HT-29 (cell line): Measurements from ENCODE around the gene NXPH1. TPM values are rescaled to one million over a fixed set of nuclear protein-coding genes. Genes with fewer than 3 reads are reported as not detected.
A peak's percentile ranks its signal among the peaks of the same experiment; 100 is the strongest.

Experiments used
- DNase-seq: peaks from one replicate; pipeline ENCODE4 v3.0.0-alpha.2; 2015; ENCODE audit warnings: low spot score
- total RNA-seq: library from RNA; depleted of rRNA; stranded (reverse); fragments of >200 nt; shearing (Covaris generic); gene quantifications from 2 replicates; pipeline ENCODE4 v1.2.3, GENCODE V29; 2014

NXPH1 gene
- total RNA-seq, 1 experiment from 2014 or later = not detected

DNA sequence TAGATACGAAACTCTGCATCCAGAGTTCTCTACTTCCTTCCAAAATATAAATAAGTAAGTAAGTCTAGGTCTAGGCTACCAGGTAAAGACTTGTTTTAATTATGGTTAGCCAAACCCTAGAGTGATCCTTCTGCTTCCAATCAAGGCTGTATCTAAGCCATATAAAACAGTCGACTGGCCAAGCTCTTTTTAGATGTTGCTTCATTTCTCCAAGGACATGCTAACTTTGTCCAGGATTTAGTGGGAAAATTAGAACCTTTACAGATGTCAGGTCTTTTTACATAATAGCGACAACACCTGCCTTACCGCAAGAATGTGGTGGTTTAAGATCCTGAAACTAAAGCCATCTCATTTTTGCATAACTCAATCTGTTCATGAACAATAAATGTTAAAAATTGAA lies 156.8 kb downstream of the NXPH1 start:
- DNase-seq = no peak

DNA sequence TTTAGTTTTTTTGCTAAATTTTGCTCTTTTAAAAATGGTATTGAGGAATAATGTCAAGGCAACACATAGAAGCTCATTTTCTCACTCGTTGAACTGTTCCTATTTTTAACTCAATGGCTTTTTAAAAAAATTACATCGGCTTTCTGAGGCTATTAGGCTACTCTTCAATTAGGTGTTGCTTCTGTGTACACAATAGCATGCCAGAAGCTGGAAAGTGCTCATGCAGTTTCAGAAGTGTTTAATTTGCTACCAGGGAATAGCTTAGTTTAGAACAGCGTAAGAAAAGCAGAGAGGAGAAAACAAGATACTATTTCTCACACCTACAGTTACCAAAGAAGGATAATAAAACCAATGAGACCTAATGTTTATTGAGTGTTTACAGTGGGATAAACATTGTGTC lies 157.4 kb downstream of the NXPH1 start:
- DNase-seq = no peak

- no peak for DNase-seq
Measured at GRCh38 chr7:8591289-8591688, 157.9 kb downstream of the NXPH1 start.

- DNase-seq = no peak
Measured at GRCh38 chr7:8592167-8592566, 158.8 kb downstream of the NXPH1 start.

DNA sequence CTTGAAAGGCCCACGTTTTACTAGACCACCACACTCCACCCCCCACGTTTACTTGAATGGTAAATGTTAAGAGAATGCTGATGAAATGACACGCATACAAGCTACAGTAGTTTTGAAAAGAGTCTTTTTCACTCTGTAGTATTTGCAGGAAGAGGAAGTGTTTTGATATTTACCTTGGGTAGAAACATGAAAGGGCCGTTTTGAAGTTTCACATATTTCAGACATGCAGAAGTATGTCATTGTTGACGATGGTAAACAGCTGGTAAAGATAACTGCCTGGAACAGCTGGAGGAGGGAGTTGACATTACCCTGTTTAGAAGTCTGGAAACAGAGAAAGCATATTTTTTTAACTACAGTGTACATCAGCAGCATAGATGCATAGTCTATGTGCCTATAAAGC lies 160.7 kb downstream of the NXPH1 start:
- no peak for DNase-seq

GRCh38 chr7:8597565-8597964 lies 164.2 kb downstream of the NXPH1 start:
- no peak for DNase-seq

DNA sequence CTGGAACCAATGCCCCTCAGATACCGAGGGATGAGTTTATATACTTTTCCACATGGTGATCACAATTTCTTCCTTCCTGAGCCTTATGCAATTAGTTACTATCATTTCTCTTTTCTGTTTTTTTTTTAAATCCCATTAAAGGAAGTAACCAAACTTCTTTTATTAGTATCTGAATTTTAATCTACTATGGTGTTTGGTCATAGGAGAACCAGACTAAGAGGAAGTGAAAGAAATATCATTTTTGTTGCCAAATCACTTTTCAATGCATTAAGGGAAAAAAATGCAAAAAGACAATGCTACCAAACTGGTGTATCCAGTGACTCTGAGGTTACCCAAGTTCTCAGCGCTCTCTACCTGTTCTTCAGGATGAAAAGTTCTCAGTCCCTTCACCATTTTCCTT lies 167.7 kb downstream of the NXPH1 start:
- no peak for DNase-seq

- DNase-seq = no peak
Measured at GRCh38 chr7:8605221-8605620, 171.8 kb downstream of the NXPH1 start.

GRCh38 chr7:8612584-8612983 lies 179.2 kb downstream of the NXPH1 start:
- no peak for DNase-seq

DNA sequence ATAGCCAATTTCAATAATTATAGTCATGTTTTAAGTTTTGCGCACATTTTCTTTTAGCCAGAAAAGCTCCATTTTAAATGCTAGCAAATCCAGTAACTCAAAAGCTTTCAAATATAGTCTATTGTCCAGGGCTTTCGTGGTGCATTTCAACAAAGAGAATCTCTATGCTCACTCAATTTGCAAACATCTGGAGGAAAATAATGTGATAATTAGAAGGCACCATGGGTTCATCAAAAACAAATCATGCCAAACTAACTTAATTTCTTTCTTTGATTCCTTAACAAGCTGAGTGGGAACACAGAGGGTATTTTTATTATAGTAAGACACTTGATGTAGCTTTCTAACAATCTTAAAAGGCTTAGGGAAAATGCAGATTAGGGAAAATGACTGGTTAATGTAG lies 179.8 kb downstream of the NXPH1 start:
- no peak for DNase-seq

- DNase-seq = no peak
Measured at GRCh38 chr7:8615019-8615418, 181.6 kb downstream of the NXPH1 start.

DNA sequence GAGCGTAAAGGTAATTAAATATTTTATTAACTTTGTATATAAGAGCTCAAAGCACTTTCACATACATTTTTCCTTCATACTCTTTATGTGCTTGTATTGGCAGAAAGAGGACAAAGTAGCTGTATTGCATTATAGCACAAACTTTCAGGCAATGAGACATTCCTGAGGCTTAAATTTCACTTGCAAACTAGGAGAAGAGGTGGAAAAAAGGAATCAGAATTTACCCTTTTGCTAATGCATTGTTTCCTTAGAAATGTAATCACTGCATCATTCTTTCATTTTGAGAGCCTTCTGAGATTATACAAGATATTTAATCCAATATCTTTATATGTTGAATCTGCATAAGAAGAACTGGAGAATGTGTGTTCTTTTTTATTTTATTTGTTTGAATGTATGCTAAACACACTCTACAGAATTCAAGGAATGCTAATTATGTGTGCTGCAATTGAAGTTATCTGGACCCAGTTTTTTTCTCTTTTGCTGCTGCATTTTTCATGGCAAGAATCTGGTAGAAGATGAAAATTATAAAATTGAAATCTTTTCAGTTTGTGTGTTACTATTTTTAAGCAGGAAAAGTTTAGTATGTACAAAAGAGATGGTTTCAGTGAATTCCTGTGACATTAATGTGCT lies 185.1 kb downstream of the NXPH1 start:
- no peak for DNase-seq

DNA sequence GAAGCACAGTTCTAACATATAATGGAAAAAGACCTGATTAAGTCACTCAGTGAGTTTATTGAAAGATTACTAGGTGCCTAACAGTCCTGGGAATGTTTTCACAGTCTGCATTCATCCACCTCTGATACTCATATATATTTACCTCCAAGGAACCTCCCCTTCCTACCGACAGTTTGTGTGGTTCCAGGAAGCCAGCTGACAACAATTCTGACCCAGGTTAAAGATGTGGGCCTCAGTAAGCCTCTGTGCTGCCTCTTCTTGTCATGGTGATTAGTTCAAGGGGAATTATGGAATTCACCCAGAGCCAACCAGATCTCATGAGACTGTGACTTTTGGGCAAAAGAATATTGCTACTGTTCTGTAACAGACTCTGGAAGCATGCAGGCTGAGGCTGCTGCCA lies 186.8 kb downstream of the NXPH1 start:
- no peak for DNase-seq

GRCh38 chr7:8625612-8626011 lies 192.2 kb downstream of the NXPH1 start:
- DNase-seq = no peak

GRCh38 chr7:8627325-8627724 lies 193.9 kb downstream of the NXPH1 start:
- no peak for DNase-seq

GRCh38 chr7:8628656-8629055 lies 195.2 kb downstream of the NXPH1 start:
- no peak for DNase-seq

DNA sequence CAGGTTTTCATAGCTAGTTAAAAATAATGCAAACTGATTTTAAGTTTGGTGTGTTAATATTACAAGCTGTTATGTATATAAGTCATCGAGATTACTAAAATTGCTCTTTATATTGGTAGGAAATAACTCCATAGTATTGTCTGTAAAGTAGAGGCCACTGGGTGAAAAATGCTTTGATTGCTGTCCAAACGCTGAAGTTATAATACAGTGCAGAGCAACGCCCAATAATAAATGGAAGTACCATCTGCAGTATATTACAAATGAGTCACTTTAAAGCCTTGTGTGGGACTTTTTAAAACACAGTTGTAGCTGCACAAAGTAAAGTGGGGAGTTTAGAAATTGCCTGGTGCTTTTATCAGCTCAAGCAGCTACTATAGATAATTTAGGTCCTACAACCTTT lies 196.1 kb downstream of the NXPH1 start:
- DNase-seq = no peak

- DNase-seq = no peak
Measured at GRCh38 chr7:8637322-8637721, 203.9 kb downstream of the NXPH1 start.

DNA sequence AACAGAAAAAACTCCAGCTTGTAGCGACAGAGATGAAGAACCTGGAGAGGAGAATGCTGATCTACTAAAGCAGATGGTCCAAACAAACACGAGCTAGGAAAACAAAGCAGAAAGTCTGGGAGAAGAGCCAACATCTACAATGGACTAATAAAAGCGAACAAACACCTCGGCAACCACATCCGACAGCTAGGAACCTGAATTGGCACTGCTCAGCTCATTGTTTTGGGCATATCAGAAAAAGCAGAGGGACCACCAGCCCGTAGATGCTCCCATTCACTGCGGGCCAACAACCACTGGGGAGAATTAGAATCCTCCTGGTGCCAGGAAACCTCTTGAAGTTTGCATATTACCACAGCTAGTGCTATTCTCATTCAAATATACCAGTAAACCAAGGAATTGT lies 204.7 kb downstream of the NXPH1 start:
- peak; percentile 9 for DNase-seq

DNA sequence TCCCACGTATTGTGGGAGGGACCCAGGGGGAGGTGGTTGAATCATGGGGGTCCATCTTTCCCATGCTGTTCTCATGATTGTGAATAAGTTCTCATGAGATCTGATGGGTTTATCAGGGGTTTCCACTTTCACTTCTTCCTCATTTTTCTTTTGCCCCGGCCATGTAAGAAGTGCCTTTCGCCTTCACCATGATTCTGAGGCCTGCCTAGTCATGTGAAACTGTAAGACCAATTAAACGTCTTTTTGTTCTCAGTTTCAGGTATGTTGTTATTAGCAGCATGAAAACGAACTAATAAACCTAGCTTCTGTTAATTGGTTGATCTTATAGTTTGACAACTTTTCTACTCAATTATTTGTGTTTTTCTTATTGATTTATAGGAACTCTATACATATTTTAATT lies 206.3 kb downstream of the NXPH1 start:
- DNase-seq = no peak

GRCh38 chr7:8640671-8641070 lies 207.3 kb downstream of the NXPH1 start:
- no peak for DNase-seq

DNA sequence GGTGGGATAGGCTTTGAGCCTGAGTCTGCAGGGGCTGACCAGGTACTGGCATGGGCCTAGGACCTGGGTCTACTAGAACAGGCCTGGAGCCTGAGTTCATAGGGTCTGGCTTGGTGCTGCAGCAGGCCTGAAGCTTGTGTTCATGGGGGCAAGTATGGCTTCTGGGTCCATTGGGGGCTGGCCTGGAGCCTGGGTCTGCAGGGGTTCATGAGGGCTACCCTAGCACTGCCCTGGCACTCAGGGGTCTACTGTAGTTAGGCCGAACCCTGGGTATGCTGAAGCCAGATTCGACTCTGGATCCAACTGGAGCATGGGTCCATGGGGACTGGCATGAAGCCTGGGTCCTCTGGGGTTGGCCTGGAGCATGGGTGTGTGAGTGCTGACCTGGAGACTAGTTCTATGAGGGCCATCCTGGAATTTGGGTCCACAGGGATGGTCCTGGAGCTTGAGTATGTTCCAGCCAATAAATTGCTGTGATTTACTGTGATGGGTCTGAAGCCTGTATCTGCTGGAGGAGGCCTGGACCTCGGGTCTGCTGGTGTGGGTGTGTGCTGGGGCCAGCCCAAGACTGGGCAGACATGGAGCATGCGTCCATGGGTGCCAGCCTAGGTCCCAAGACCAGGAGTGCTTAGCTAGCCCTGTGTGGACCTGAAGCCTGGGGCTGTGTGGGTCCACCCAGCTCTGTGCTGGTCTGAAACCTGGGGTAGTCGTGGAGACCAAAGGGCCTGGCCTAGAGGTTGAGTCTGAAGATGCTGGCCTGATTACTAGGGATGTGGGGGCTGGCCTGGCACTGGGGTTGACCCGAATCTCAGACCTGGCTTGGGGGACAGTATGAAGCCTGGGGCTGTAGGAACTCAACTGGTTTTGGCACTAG lies 235.5 kb downstream of the NXPH1 start:
- DNase-seq = no peak

DNA sequence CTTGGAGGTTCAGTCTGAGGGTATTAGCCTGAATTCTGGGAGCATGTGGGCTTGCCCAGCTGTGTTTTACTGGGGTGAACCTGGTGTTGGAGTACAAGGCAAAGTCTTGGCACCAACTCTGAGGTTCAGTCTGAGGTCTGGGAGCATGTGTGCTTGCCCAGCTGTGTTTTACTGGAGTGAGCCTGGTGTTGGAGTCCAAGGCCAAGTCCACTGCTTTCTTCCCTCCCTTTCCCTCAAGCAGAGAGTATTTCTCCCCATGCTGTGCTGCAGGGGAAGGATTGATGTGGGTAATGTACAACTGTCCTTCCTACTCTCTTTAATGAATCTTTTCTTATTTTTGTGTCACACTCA lies 236.1 kb downstream of the NXPH1 start:
- no peak for DNase-seq
